ENCODE measurements around the gene PIP5K1B. TPM values are rescaled to one million over a fixed set of nuclear protein-coding genes. Genes with fewer than 3 reads are reported as not detected.

The PIP5K1B gene
- total and polyA plus RNA-seq, 4 donors = 0.09 to 30.9 (median 0.29) TPM

- H3K4me3 ChIP-seq (ENCODE audit: low read depth in 1 of 3, low read length in 3 of 3) = peak overlapping the region; percentile 79 to 95 (median 93)
- TF ChIP-seq YY1 (IDR thresholded peaks at IDR 0.05) = peak; percentile 39
- TF ChIP-seq FOXA2 (IDR thresholded peaks at IDR 0.05) = no peak
- peak in 1 of 2 donors; percentile 13 for TF ChIP-seq RXRA (IDR thresholded peaks at IDR 0.05)
- H3K27me3 ChIP-seq (ENCODE audit: control insufficient read depth in 4 of 4, insufficient read depth in 4 of 4, low read length in 3 of 4) = no peaks in the 10 kb centered on the region
- no peak for DNase-seq (ENCODE audit: low spot score)
- peak overlapping the region; percentile 82 to 93 for H3K27ac ChIP-seq (ENCODE audit: low read depth in 1 of 2, low read length in 2 of 2)
- H3K9ac ChIP-seq (ENCODE audit: low read depth in 1 of 2, low read length in 2 of 2) = peak overlapping the region; percentile 78 to 85
- H3K9me3 ChIP-seq (ENCODE audit: control insufficient read depth in 4 of 4, low read length in 3 of 4) = no peaks in the 10 kb centered on the region
- WGBS = under 1% methylated on average over 14 of the region's 14 CpGs
- H3K36me3 ChIP-seq (ENCODE audit: control insufficient read depth in 4 of 4, insufficient read depth in 3 of 4, low read depth in 1 of 4, low read length in 3 of 4) = no peaks in the 10 kb centered on the region
- peaks cover 2 to 20% (median 7%) of the 10 kb centered on the region in 4 donors for H3K4me1 ChIP-seq (ENCODE audit: control insufficient read depth in 4 of 4, insufficient read depth in 4 of 4, low read length in 3 of 4)
Observed at GRCh38 chr9:69036309-69036708, 331.3 kb downstream of the PIP5K1B start.

GRCh38 chr9:69036799-69037198 is 331.8 kb downstream of the PIP5K1B start:
- WGBS = 22% methylated on average over 10 of the region's 10 CpGs
- DNase-seq (ENCODE audit: low spot score) = no peak
- Histone ChIP-seq H3K9me3 (ENCODE audit: control insufficient read depth in 4 of 4, low read length in 3 of 4) (no peaks in the 10 kb centered on the region), H3K36me3 (ENCODE audit: control insufficient read depth in 4 of 4, insufficient read depth in 3 of 4, low read depth in 1 of 4, low read length in 3 of 4) (no peaks in the 10 kb centered on the region), H3K27me3 (ENCODE audit: control insufficient read depth in 4 of 4, insufficient read depth in 4 of 4, low read length in 3 of 4) (no peaks in the 10 kb centered on the region), H3K27ac (ENCODE audit: low read depth in 1 of 2, low read length in 2 of 2) (peak overlapping the region; percentile 82 to 93), H3K9ac (ENCODE audit: low read depth in 1 of 2, low read length in 2 of 2) (peak overlapping the region; percentile 78 to 85), H3K4me1 (ENCODE audit: control insufficient read depth in 4 of 4, insufficient read depth in 4 of 4, low read length in 3 of 4) (peaks cover 2 to 24% (median 7%) of the 10 kb centered on the region in 4 donors), H3K4me3 (ENCODE audit: low read depth in 1 of 3, low read length in 3 of 3) (peak overlapping the region; percentile 79 to 95 (median 93))
- TF ChIP-seq ATF3 (IDR thresholded peaks at IDR 0.05) (no peak), REST (IDR thresholded peaks at IDR 0.05) (peak; percentile 61), NR2F2 (IDR thresholded peaks at IDR 0.05) (no peak), CTCF (IDR thresholded peaks at IDR 0.05; ENCODE audit: low read depth, low read length, missing input control) (no peak), EGR1 (IDR thresholded peaks at IDR 0.05; ENCODE audit: low read depth in 2 of 2) (no peak), FOXA2 (IDR thresholded peaks at IDR 0.05) (no peak), YY1 (IDR thresholded peaks at IDR 0.05) (peak; percentile 79), JUND (IDR thresholded peaks at IDR 0.05) (peak; percentile 27 to 47), ZBTB33 (IDR thresholded peaks at IDR 0.05) (peak; percentile 50), HNF4G (IDR thresholded peaks at IDR 0.05) (peak; percentile 54), MAX (IDR thresholded peaks at IDR 0.05) (peak; percentile 80), RXRA (IDR thresholded peaks at IDR 0.05) (peak; percentile 30 to 35), TAF1 (conservative IDR thresholded peaks at IDR 0.05) (no peak), HNF4A (conservative IDR thresholded peaks at IDR 0.05) (peak; percentile 86 to 91), FOXA1 (IDR thresholded peaks at IDR 0.05) (no peak), SP1 (IDR thresholded peaks at IDR 0.05) (peak; percentile 68), RAD21 (IDR thresholded peaks at IDR 0.05) (no peak), GABPA (IDR thresholded peaks at IDR 0.05 in 1 of 2, conservative IDR thresholded peaks at IDR 0.05 in 1 of 2) (no peak)
